EL (cell line): ENCODE data around the gene ENO3.
A peak's percentile ranks its signal among the peaks of the same experiment; 100 is the strongest.

Experiments
- DNase-seq: peaks from one replicate; pipeline ENCODE4 v3.0.0-alpha.2; 2016

ENO3 gene

DNA sequence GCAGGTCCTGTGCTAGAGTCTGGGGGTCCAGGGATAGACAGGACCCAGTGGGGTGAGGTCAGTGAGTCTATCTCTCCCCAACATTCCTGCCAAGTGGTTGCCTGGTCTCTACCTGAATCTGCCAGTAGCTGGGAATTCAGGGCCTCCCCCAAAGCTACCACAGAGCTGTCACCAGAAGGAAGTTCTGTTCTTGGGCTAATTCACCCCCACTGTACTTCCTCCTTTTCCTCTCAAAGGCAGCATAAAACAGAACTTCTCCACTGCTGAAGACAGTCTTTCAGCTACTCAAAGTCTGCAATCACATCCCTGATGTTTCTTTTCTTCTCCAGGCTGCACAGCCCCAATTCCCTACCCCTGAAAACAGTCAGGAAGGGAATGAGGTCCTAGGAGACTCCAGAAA, 27.8 kb downstream of the ENO3 start:
- no peak for DNase-seq

DNA sequence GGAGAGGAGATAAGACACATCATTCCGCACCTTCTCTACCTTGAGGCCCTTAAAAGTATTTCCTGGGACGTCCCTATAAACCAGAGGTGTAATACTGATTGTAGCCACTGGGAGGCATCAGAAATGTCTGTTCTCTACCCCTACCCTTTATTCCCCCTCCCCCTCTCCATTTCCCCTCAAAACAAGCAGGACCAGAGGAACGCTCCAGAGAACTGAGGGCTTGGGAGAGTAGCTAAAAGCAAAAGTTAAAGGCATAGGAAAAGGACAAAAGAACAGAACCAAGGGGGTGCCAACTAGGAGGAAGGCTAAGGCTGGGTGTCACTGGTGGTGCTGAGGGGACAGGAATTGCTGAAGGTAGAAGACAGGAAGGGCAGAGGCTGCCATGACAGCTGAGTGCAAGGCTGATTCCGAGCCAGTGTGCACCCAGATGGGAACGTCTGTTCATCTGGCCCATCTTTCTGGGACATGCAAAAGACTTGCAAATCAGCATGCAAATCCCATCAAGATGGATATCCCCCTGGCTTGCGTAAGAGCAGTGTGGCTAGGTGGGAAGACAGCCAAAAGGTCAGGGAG, 29.8 kb downstream of the ENO3 start:
- DNase-seq = peak; percentile 51

- no peak for DNase-seq
These were observed 31.4 kb downstream of the ENO3 start for GRCh38 chr17:4982305-4982704.

DNA sequence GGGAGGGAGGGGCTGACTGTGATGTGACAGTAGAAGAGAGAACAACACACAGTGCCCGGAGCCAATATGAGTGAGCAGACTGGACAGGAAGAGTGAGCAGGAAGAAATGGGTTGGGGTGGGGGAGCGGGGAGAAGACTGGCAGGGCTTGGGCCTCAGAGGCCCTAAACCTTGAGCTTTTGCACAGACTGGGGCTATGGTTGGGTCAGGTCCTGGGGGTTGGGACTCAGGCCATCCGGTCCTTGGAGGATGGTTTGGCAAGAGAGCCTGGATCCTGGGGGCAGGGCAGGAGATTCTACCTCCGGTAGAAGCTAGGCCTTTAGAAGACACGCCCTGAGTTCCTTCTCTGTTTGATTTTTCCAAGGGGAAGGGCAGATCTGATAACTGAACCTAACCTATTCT, 35.5 kb downstream of the ENO3 start:
- DNase-seq = peak; percentile 40

DNA sequence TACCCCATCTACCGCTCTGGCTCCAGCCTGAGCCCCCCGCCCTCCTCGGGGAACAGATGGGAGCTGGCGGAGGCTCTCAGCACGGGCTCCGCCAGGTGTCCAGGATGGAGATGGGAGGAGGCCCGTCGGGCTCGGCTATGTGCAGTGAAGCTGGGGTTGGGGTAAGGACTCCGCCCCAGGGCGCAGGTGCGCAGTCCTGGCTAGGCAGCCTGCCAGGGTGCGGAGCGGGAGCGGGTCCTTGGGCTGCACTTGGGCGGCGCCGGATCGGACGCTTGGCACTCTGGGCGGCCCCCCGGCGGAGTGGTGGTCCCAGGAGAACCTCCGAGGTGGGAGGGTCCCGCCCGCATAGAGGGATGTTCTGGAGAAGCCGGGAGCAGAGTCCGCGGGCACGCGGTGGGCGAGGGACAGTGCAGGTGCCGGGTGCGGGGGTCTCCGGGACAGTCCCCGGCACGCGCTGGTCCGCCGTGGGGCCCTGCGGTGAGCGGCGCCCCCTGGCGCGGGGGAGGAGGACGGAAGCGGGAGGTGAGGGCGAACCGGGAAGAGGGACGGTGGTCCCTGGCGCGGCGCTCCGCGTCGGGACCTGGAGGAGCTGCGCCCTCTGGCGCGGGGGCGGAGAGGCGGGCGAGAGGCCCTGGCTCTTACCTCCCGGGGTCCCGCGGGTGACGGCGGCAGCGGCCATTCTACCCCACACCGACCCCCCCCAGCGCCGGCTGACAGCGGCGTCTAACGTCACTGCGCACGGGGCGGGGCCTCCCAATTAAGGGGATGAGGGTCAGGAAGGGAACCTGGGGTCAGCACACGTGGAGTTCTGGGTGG, 36.2 kb downstream of the ENO3 start, which contains the start of gene CAMTA2:
Gene CAMTA2, minus strand, starts transcription at position 725 of the 816 bp plus-strand sequence. CDS start 1,453 bp downstream, outside the sequence.
- peak; percentile 82 for DNase-seq

DNA sequence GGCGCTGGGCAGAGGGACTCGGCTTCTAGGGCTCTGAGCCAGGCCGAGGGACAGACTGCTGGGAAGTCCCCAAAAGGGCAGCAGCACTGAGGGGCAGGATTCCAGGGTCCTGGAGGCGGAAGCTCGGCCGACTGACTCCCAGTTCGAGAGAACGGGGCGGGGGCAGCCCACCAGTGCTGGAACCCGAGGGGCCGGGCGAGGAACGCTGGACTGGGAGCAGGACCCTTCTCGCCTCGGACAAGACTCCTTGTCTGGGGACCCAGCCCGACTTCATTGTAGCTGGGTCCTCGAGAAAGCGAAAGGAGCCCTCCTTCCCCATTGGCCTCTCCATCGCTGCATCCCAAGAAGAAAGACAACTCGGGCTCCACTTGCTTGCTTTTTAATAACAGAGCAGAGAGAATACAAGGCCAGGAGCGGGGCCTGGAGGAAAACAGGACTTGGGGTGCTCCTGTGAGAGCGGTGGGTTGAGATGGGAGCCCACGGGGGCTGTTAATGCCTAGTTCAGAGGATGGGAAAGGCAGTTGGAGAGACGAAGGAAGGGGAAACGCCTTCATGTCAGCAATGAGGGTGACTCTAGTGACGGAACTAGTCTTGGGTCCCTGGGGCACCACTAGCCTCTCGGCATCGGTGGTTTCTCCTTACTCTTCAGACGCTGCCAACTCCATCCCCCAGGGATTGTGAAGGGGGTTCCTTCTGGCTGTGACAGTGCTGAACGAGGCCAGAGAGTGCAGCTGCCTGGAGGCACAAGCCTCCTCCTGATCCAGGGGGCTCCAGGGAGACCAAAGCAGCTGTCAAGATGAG, 37.0 kb downstream of the ENO3 start:
- no peak for DNase-seq

GRCh38 chr17:4994081-4994595, 43.2 kb downstream of the ENO3 start:
- no peak for DNase-seq

- DNase-seq = peak; percentile 90
These were observed 46.5 kb downstream of the ENO3 start, which contains the start of the genes INCA1 and KIF1C for GRCh38 chr17:4997302-4998026. INCA1 (minus strand) TSS chr17:4997522; CDS start chr17:4994437, 3,085 bp downstream. KIF1C (plus strand) TSS chr17:4997950; CDS start chr17:5000247, 2,297 bp downstream.

- no peak for DNase-seq
These were observed 47.3 kb downstream of the ENO3 start for GRCh38 chr17:4998027-4998731.

DNA sequence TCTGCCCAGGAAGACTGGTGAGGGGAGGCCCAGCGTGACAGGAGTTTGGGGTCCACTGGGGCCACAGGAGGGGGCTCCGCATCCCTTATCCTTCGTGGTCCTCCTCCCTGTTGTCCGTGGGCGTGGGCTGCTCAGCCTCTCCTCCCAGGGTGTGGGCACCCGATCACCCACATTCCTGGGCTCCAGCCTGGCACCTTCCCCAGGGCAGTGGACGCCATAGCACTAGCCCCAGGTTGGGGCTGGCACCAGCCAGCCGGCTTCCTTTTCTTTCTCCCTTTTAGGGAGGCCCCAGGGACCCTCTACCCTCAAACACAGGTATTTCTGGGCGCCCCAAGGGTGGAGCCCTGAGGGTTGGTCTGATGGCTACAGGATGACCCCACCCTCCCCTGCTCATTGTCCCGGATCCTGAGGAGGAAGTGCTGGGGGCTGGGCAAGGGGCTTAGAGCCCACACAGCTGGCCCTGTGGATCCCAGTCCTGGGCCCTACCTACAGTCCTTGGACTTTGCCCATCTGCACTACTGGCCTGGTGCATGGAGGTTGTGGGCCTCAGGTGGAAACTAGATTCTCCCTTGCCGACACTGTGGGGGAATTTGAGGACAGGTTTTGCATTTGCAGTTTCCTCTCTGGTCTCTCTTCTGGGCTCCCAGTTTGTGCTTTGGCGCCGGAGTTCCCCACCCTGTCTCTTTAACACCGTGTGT, 48.0 kb downstream of the ENO3 start:
- no peak for DNase-seq

DNA sequence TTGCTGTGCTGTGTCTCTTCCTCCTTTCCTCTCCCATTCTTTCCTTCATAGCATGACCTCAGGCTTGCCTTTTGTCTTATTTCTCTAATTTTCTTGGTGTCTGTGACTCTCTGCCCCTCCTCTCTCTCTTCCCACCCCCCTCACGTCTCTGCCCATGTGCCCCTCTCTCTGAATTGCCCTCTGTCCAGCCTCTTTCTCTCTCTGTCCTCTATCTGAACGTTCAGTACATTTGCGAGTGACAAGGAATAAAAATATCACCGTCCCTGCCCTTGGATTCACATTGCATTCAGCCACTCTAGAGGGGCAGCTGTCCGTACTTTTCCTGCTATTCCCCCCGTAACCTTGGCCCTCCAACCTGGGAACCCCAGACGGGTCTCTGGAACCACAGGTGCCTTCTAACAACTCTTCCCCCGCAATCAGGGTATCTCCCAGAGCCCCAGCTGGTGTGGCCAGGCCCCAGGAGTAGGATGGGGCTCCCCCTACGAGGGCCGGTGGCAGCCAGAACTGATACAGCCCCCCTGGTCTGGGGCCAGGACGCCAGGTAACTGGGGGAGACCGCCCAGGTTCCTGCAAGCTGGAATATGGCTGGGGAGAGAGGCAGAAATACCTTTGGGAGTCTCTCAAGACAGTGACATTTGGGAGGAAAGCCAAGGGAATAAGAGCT, 48.6 kb downstream of the ENO3 start:
- DNase-seq = no peak

DNA sequence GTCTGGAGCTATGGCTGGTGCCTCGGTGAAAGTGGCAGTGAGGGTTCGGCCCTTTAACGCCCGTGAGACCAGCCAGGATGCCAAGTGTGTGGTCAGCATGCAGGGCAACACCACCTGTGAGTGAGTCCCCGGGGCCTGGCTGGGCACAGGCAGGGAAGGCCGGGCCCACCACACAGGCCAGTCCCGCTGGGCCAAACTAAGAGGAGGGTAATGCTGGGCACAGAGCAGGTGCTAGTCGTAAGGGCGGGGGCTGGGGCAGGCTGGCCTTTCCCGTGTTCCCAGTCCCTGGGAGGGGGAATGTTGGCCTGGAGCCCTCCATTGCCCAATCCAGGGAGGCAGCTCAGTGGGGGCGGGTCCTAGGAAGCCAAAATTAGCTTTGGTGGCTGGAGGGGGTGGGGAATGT, 49.3 kb downstream of the ENO3 start:
- no peak for DNase-seq

DNA sequence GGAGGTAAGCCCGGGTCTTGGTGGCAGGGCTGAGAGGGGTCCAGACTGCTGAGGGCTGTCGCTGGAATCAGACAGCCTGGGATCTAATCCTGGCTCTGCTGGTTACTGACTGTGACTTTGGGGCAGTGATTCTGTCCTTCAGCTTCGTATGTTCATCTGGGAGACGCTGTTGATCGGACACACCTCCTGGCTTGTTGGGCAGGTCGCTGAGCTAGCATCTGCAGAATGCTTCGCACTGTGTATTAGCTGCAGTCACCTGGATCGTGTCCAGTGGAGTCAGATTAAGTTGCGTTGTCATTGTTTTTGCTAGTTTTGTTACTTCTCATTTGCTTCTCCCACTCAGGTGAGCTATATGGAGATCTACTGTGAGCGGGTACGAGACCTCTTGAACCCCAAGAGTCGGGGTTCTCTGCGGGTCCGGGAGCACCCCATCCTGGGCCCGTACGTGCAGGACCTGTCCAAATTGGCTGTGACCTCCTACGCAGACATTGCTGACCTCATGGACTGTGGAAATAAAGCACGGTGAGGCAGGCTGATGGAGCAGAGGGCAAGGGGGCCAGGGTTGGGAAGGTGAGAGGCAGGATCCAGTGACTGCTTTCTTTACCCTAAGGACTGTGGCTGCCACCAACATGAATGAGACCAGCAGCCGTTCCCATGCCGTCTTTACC, 51.3 kb downstream of the ENO3 start:
- no peak for DNase-seq

GRCh38 chr17:5003214-5003867, 52.4 kb downstream of the ENO3 start:
- no peak for DNase-seq
